ENCODE results near the gene EMP2.

The EMP2 gene

DNA sequence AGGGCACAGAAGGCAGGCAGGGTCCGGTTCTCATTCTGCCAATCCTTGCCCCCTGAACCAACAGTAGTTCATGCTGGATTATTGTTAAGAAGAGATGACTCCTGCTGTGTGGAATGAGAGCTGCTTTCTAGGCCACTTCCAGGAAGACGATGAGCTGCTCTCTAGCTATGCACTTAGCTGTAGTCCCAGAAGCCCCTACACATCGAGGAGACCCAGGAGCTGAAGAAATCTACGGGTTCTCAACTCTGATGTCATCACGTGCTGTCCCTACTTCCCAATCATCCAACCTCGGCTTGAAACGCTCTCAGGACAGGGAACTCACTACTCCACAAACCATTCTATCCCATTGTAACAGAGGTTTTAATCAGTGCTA lies 29.0 kb upstream of the EMP2 start:
- DNase-seq = no peak

DNA sequence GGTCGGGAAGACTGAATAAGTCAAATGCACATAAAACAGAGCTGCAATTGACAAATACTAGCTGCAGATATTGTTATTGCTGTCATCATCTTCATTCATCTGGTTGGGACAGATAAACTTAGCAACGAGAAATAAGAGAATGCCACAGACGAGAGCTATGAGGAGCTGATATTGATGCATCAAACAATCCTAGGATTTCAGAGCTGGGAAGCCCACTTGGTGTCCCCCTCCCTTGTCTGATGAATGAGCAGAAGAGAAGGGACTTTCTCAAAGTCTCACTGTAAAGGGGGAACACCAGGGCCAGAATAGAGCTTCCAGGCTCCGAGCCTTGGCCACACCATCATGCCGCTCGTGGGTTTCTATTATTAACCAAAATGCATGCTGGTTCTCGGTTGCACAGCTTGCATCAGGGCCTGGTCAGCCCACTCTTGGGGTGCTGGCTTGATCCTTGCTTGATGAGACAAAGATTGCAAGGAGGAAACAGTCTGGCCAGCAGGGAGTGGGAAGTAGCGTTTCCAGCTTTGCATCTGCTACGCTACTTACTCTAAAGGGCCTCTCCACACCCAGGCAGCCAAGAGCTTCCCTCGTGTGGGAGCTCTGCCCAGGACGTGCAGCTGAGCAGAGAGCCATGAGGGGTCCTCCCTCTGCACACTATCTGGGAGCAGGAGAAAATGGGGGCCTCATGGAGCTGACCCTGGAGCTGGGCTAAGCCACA lies 28.4 kb upstream of the EMP2 start:
- no peak for DNase-seq

DNA sequence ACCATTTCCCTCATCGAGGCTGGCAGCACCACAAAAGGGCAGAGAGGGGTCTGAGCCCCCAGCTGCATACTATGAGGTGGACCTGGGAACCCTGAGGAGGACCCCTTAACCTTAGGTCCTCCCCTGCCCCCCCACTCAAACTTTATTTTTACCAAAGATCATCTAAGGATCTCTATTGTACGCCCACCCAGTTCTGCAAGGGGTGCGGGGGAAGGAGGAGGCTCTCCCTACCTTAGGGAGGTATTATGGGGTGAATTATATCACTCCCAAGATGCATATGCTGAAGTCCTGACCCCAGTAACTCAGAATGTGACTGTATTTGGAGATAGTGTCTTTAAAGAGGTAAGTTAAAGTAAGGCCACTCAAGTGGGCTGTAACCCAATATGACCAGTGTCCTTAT lies 26.8 kb upstream of the EMP2 start:
- no peak for DNase-seq

DNA sequence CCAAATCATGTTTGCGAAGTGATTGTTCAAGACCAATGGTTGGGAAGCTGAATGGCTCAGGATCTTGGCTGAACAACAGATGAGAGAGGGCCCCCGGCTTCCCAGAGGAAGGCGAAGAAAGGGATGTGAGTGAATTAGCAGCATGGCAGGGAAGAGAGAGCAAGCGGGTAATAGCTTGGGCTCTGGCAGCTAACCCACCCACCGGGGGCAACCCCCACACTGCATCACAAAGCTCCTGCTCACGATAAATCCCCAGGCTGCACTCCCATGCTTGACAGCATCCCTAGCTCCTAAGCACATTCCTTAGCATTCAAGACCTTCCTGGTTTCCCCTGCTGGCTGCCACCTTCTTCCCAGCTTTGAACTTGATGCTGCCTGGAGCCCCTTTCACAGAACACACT lies 26.2 kb upstream of the EMP2 start:
- no peak for DNase-seq

DNA sequence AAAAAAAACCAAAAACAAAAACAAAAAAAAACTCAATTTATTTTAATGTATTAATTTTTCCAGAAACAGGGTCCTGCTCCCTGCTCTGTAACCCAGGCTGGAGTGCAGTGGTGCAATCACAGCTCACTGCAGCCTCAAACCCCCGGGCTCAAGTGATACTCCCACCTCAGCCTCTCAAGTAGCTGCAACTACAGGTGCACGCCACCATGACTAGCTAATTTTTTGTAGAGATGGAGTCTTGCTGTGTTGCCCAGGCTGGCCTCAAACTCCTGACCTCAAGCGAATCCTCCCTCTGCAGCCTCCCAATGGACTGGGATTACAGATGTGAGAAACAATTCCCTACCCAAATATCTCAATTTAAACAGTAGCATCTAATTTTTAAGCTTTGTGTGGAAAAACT lies 25.2 kb upstream of the EMP2 start:
- DNase-seq = no peak

DNA sequence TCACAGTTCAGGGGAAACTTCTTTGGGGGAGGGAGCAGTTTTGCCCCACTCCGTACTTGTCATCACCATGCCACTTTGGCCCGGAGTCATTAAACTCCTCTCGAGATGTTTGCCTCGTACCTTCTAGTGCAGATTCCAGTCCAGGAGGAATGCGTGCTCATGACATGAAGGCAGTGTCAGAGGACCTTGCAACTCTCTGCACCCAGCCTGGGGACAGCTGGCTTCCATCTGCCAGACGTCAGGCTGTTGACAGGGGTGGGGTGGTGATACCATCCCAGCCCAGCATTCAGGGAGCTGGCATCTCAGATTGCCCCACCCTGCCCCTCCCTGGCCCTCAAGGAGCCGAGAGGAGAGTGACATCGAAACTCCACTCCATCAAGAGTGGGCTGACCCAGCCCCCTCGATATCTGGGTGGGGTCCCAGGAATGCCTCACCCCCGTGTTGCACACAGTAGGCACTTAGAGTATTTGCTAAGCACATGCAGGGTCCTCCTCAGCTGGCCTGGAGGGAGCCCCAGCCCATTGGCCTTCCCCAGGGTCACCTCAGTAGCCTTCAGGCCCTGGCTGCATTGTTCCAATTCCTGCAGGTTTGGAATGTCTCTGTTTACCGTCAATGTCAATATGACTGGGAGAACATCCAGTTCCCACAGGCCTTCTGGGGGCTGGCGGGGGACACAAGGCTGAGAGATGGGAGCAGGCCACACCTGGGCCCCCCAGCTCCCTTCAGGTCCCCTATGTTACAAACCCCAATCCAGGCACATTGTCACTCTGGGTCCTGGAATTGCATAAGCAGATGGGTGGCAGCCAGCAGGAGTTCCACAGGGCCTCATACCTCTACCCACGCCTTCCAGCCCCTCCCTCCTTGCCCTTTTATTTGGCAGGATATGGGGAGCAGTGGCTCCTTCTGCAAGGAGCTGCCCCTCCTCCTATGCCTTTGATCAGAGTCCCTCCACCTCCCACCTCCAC lies 21.3 kb upstream of the EMP2 start:
- no peak for DNase-seq

DNA sequence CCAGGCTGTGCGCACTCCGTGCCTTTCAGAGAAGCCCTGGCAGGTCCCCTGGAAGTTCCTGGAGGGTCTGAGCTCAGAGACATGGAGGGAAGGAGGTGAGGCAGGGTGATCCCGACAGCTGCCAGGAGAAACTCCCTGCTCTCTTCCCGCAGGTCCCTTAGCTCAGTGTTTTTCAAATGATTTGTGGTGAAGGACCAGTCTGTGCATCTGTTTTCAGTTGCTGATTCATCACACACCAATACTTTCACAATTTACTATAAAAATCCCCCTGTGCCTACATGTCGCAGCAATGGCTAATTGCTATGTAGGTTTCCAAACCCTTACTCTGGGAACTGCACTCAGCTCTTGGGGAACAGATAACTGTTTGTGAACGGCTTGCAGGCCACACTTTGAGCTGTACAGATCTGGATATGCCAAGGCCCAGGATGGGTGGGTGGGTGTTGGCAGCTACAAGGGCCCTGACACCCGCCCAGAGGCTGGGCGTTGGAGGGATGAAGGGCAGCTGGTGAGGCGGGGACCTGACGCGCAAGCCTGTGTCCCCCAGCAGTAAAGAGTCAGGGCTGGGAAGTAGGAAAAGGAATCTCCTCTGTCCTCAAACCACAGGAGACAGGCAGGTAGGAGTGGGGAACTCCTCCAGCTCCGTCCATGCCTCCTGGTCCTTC lies 20.5 kb upstream of the EMP2 start:
- DNase-seq = no peak

DNA sequence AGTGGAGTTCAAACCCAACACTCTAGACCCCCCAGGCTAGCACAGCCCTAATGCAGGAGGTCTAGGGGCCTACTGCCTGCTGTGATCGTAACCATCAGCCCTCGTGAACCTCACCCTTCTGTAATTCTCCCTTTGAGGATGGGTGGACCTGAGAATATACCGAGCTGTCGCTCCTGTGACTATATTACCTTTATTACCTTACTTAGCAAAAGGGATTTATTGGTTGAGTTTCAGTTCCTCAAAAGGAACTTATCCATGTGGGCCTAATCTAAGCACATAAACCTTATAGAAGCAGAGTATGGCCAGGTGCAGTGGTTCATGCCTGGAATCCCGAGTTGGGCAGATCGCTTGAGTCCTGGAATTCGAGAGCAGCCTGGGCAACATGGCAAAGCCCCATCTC lies 19.2 kb upstream of the EMP2 start:
- no peak for DNase-seq

DNA sequence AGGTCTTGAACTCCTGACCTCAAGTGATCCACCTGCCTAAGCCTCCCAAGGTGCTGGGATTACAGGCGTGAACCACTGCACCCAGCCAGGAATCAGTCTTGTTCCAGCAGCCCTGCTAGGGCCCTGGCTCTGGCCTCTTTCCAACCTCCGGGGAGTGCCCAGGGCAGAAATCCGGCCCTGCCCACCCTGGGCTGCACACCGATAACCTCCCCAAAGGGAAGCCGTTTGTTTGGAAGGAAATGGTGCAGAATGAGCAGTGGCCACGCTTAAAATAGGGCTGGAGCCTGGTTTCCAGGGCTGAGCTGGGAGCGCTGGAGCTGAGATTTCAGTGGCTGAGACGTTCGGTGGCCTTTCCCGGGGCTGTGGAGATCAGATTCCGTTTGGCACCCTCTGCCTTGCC lies 17.8 kb upstream of the EMP2 start:
- no peak for DNase-seq

DNA sequence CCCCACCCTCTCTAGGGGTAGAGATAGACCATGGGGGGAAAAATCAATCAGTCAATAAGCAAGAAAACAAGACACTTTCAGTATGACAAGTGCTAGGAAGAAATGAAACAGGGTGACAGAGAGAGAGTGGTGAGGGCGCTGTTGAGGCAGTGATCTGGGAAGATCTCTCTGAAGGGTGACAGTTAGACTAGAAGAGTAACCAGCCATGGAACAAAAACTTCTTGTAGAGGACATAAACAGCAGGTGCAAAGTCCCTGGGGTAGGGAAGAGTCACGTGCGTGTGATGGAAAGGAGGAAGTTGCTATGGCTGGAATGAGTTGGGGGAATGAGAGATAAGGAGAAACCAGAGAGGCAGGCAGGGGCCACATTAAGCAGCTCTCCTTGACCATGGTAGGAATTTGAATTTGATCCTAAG lies 16.8 kb upstream of the EMP2 start:
- DNase-seq = no peak

DNA sequence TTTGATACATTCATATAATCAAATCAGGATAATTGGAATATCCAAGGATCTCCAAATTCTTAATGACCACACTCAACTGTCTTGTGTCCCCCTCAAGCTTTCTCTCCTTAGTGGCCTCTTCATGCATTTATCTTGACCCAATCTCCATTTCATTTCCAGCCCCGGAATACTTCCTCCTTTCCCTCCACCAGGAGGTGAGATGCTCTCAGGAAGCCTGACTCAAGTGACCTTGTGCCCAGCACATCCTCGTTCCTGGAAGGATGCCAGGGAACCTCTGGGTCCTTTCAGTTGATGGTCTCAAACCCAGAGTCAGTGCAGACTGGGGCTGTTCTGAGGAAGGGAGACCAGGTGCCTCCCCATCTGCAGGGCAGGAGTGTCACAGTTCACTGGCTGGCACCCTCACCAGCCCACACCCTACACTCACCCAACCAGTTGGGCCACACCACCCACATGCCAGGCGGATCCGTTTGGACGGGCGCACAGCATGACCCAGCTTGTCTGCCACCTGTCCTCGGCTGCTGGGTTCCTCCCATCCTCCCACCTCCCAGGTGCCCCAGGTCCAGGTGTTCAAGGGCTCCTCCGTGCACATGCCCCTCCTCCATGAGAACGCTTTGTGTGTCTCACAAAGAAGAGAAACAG lies 14.0 kb upstream of the EMP2 start:
- no peak for DNase-seq

DNA sequence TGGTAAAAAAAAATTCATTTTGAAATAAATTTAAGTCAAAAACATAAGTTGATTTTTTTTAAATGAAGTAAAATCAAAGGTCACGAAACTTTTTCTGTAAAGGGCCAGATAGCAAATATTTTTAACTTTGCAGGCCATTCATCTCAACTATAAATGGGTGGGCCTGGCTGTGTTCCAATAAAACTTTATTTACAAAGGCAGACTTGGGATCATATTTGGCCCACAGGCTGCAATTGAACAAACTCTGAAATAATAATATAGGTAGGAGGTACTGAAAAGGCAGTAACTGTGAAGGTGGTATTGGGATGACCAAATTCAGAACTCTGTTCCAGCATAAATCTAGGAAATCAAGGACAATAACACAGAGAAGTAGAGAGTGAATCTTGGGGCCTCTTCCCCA lies 12.2 kb upstream of the EMP2 start:
- no peak for DNase-seq

DNA sequence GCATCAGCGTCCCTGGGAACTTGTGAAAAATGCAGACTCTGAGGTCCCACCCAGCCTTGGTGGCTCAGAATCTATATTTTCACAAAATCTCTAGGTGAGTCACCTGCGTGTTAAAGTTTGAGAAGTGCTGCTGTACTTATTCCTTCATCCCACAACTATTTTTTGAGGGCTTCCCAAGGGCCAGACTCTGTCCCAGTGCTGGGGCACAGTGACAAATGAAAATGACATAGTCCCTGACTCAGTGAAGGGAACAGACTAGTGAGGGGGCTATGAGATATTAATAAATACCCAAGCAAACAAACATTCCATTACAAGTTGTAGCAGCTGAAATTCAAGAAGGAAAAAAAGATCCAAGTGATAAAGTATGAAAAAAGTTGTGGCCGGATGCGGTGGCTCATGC lies 9.9 kb upstream of the EMP2 start:
- DNase-seq = no peak

DNA sequence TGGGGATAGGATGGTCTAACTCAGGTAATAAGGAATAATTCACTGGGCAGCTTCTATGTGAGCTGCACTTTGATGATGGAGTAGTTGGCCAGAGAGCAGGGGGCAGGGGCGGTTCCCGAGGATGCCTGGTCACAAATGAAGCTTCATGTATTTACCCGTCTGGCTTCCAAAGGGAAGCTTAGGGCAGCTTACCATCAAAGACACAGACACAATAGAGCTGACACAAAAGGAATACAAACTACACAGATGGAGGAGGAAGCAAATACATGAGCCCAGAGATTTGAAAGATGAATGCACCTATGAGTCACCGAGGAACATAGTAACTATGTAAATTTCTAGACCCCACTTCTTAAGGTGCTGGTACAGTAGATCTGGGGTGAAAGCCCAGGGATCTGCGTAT lies 8.7 kb upstream of the EMP2 start:
- no peak for DNase-seq

DNA sequence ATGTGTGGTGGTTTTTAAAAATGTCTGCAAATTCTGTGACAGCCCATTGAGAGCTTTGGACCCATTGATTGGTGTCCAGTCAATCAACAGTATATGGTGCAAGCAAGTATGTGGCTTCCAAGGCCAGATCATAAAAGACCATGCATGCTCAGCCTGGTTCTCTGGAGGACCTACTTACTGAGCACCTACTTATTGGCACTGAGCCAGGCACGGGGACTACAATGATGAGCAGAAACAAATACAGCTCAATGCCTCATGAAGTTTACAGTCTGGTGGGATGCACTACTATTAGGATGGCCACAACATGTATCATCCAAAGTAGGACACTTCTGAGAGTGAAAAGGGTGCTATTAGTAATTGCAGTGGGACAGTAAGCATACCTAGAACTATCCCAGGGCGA lies 7.2 kb upstream of the EMP2 start:
- DNase-seq = no peak

DNA sequence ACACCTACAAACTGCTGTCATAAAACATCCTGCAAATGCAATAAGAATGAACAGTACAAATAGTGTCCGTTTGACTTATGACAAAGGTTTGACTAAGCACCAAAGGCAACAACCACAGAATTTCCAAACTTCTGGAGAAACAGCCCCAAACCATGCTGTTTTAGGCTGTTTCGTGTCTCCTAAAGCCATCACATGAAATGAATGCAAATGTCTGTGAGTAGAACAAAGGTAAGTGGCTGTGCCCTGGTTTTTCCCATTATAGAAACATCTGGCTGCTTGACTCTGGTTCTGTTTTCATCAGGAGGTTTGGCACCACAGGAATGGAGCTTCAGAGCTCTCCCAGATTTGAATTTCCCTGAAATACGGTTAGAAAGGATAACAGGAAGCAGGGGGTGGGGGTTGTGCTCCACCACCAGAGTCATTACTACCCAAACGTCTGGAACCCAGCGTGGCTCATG lies 4.6 kb upstream of the EMP2 start:
- DNase-seq = no peak

DNA sequence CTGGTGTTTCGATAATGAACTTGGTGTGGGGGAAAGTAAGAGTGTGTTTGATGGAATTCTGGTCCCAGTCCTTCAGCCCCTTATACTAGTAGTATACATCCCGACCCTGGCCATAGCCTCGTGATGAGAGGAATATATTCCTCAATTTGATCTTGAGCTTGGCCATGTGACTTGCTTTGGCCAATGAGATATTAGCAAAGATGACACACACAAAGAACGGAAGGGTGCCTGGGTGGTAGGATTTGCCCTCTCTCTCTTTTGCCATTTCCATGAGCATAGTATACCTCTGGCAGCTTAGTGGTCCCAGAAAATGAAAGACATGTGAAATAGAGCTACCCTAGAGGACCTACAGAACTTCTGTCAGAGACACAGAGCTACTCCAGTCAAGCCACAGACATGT lies 2.9 kb upstream of the EMP2 start:
- no peak for DNase-seq

DNA sequence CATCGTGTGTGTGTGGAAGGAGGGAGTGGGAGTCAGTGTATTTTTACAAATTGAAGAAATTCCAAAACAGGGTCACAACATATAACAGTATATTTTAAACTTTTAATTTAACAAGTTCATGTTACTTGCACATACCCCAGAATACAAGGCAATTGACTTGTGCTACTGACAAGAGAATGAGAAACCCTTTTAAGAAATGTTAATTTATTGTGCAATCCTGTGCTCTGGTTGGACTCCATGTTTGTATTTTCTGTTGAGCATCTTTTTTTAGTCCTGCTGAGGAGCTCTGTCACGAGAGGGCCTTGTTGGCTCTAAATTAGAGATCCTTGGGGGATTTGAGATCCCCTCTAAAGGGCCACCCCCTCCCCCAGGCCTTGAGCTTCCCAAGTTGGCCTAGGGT lies 1.1 kb upstream of the EMP2 start:
- no peak for DNase-seq

DNA sequence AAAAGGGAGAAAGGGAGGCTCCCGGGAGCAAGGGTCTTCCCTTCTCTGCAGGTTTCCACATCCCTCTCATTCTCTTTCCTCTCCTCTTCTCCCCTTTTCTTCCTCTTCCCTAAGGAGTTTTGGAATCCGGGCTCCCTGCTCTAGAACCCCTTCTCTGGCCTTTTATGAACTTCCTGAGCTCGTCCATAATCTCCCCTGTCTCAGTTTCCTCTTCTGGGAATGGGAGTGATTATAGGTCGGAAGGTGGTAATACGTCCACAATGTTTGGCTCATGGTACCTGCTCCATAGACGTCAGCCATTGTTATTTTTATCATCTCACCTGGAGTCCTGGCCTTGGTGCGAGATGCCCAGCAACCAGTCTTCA lies 467 bp upstream of the EMP2 start:
- no peak for DNase-seq

DNA sequence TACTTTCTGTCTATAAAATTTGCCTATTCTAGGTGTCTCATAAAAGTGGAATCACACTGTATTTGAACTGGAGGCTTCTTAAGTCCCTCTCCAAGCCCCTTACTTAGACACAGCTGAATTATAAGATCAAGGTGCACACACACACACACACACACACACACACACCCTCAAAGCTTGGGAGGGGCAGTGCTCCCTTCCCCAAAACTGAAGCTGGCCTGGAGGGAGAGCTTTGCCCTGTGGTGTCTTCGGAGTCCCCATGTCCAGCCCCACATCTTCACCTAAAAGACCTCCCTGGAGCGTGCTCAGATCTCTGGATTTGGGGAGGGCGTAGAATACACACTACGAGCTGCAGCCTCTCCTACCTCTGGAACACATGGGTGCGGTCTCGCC lies 828 bp downstream of the EMP2 start:
- DNase-seq = no peak

DNA sequence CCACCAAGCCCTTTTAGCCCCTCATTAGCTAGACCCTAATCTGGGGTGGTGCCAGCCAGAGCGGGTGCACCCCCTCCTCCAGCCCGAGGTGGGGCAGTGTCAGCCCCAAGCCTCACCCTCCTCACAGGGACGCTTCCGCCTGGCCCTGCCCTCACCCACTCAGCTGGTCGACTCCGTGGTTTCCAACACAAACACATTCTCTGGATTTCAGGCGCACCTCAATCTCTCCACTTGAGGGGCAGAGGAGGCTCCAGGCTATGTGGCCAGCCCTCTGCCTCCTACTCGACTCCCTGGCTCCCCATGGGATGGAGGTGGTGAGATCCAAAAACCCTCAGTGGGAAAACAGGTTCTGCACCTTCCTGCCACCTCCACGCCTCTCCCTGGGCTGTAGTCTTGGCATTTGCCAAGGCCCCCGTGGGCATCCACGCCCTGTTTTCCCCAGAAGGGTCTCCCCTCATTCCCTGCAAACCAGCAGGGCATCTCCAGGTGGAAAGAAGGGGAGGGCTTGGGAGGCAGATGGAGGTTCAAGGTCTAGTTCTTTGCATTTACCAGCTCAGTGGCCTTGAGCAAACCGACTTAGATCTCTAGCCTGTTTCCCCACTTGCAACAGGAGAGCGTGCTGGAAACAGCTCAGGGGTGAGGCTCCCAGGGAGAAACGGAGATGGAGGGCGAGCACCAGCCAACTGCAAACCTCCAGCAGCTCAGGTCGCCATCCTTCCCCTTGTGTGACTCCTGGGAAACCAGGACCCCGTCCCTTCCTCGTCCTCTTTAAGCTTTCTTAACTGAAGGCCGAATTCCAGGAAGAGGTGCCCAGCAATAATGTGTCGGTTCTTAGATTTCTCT lies 1.7 kb downstream of the EMP2 start:
- no peak for DNase-seq
